ENCODE data around the gene SLC39A10.

The SLC39A10 gene

DNA sequence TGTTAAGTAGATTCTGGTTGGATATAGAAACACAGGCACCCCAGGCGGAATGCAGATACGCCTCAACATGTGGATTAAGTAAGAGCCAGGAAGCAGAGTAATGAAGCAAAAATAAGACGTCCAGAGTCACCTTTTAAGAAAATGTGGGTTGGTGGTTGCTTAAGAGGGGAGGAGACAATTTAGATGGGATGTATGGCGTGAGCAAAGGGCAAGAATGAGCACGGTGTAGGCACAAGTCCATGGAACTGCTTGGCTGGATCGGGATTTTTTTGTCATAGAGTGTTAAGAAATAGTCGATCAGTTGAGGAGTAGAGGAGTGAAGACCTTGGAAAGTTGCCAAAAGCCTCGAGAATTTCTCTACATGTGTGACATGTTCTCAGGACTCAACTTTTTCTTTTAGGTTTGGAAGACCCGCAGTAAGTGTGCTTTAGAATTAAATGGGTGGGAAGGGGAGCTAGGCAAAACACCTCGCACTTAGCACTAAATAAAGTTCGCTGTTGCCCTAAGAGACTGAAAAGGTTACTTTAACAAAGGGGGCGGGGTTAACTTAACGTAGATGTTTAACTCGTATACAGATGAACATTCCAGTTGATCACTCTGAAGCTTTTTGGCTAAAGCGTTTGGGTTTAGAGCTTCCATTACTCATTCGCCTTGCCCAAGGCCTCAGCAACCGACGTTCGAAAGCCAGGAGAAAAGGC is 716 bp upstream of the SLC39A10 start:
- TF ChIP-seq CTCF (conservative IDR thresholded peaks at IDR 0.05; ENCODE audit: low read depth, low read length) = no peak
- DNase-seq (ENCODE audit: low read depth) = no peak
- H3K4me3 ChIP-seq (ENCODE audit: low read length) = peak overlapping the region; percentile 80

DNA sequence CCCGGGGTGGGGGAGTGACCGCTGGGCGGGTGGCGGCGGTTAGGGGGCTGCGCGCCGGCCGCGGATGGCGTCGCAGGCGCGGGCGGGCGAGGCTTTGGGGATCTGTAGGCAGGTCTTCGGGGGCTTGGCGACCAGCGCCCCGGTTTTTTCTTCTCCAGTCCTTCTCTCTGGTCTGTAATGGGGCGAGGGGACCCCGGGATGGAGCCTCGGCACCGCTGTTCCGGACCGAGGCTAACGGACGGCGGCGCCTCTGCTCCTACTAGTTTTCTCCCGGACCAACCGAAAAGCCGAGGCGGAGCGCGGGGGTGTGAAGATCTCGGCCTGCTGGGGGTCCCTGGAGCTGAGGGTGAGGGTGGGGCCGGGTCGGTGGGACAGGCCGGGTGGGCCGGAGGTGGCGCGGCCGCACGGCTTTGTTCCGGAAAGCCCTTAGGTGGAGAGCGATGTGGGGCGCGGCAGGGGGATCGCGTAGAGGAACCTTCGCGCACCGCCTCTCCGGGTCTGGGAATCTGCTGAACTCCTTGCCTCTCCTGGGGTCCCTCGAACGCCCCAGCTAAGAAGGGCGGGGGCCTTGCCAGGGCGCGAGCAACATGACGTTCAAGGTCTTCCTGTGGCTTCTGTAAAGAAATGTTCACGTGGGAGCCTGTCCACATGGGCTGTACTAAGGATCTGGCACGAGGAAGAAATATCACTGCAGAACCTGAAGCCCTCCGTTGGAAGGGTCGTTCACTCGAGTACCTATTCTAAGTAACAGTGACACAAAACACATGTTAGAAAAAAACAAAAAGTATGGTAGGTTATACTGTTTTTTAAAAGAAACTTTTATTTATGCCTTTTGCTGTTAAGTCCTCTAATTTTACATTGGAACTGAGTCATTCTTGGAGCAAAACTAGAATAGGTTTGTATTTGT is 861 bp downstream of the SLC39A10 start:
- no peak for TF ChIP-seq CTCF (conservative IDR thresholded peaks at IDR 0.05; ENCODE audit: low read depth, low read length)
- peak overlapping the region; percentile 80 for H3K4me3 ChIP-seq (ENCODE audit: low read length)
- DNase-seq (ENCODE audit: low read depth) = peak; percentile 59

- no peak for TF ChIP-seq CTCF (conservative IDR thresholded peaks at IDR 0.05; ENCODE audit: low read depth, low read length)
- peak; percentile 59 for DNase-seq (ENCODE audit: low read depth)
- H3K4me3 ChIP-seq (ENCODE audit: low read length) = peak overlapping the region; percentile 80
These were observed 1.5 kb downstream of the SLC39A10 start for GRCh38 chr2:195658541-195658890.

DNA sequence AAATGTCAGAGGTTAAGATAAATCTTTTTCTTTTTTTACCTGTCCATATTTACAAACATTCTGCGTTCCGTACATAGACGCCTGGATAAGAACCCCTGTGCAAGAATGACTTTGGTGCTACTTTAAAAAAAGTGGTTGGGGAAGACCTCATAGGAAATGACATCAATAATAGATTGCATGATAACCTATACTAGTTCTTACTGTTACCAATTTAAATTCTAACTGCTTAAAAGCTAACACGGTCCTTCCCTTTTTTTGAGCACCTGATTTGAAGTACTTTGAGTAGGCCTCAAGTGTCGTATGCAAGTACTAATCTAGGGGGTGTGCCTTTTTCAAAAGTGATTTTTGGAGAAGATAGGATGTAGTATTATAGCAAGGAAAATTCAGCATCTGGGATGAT is 2.1 kb downstream of the SLC39A10 start:
- peak overlapping the region; percentile 80 for H3K4me3 ChIP-seq (ENCODE audit: low read length)
- DNase-seq (ENCODE audit: low read depth) = no peak
- no peak for TF ChIP-seq CTCF (conservative IDR thresholded peaks at IDR 0.05; ENCODE audit: low read depth, low read length)

- peak; percentile 77 for TF ChIP-seq CTCF (conservative IDR thresholded peaks at IDR 0.05; ENCODE audit: low read depth, low read length)
- DNase-seq (ENCODE audit: low read depth) = peak; percentile 33
- H3K4me3 ChIP-seq (ENCODE audit: low read length) = peak overlapping the region; percentile 80
These were observed 3.2 kb downstream of the SLC39A10 start for GRCh38 chr2:195659982-195660890.

DNA sequence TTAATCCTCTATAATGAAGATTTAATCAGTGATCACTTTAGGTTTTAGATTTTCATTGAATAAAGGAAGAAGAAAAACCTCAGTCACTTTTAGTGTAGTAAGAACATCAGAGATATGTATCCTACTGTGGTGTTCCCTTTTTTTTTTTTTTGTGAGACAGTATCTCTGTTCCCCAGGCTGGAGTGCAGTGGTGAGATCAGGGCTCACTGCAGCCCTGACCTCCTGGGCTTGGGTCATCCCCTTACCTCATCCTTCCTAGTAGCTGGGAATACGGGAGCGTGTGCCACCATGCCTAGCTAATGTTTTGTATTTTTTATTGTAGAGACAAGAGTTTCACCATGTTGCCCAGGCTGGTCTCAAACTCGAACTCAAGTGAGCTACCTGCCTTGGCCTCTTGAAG is 5.1 kb downstream of the SLC39A10 start:
- H3K4me3 ChIP-seq (ENCODE audit: low read length) = no peak overlapping the region
- no peak for TF ChIP-seq CTCF (conservative IDR thresholded peaks at IDR 0.05; ENCODE audit: low read depth, low read length)
- DNase-seq (ENCODE audit: low read depth) = no peak
